ENCODE measurements around the gene KLK1. TPM values are rescaled to one million over a fixed set of nuclear protein-coding genes. Genes with fewer than 3 reads are reported as not detected.
A peak's percentile ranks its signal among the peaks of the same experiment; 100 is the strongest.

Gene KLK1
- total and polyA plus RNA-seq, 2 of the 13 experiments (the other 11 are each of a cell fraction or from before 2014, with no cell fraction given), result not detected

DNA sequence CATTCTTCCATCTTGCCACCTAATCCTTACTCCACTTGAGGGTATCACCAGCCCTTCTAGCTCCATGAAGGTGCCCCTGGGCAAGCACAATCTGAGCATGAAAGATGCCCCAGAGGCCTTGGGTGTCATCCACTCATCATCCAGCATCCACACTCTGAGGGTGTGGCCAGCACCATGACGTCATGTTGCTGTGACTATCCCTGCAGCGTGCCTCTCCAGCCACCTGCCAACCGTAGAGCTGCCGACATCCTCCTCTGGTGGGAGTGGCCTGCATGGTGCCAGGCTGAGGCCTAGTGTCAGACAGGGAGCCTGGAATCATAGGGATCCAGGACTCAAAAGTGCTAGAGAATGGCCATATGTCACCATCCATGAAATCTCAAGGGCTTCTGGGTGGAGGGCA lies 28.0 kb upstream of the KLK1 start:
- FAIRE-seq, result no peak
- in situ Hi-C loops (cut with HindIII; ENCODE audit: extremely low pct_ligation_motif_present, low pct_unique_long_range_greater_than_20kb), result no loop called here
- CTCF ChIA-PET (ENCODE audit: low intra/inter-chr PET ratio, low total read pairs), result no interaction called here

GRCh38 chr19:50850738-50851137 lies 27.2 kb upstream of the KLK1 start:
- H3K4me2 ChIP-seq (ENCODE audit: low read depth, low read length), result no peak overlapping the region
- DNase-seq (ENCODE audit: low spot score) (no peak), ATAC-seq (no peak), FAIRE-seq (no peak)
- no peaks in the 10 kb centered on the region for H3K79me2 ChIP-seq (ENCODE audit: insufficient read depth, low read length)
- POLR2A ChIA-PET, result no interaction called here
- no peak overlapping the region for H2AFZ ChIP-seq (ENCODE audit: low read length)
- no peak overlapping the region for H3K9ac ChIP-seq (ENCODE audit: insufficient read depth, low read depth, low read length)
- in situ Hi-C loops (cut with HindIII; ENCODE audit: extremely low pct_ligation_motif_present, low pct_unique_long_range_greater_than_20kb), result no loop called here
- no peak for TF ChIP-seq MZF1 (CRISPR knock-in tag; IDR thresholded peaks at IDR 0.05; ENCODE audit: borderline replicate concordance)
- intact Hi-C loops (cut with micrococcal nuclease; ENCODE audit: unreplicated experiment), result no loop called here
- H3K27ac ChIP-seq (ENCODE audit: extremely low read length, insufficient read depth, low read length), result no peak overlapping the region
- no peaks in the 10 kb centered on the region; a peak in 1 of 5 replicates for H3K27me3 ChIP-seq (ENCODE audit: control insufficient read depth in 1 of 2, insufficient read depth in 2 of 2, low read length in 2 of 2)
- 3% methylated on average over 3 of the region's 3 CpGs for WGBS (ENCODE audit: low lambda C conversion rate)
- H3K4me3 ChIP-seq (replicated peaks in 1 of 3; ENCODE audit: insufficient read depth in 1 of 3, low read depth in 2 of 3, low read length in 3 of 3), result no peak overlapping the region
- CTCF ChIA-PET (ENCODE audit: low intra/inter-chr PET ratio, low total read pairs), result no interaction called here
- H3K9me3 ChIP-seq (ENCODE audit: low read length), result no peaks in the 10 kb centered on the region
- no peaks in the 10 kb centered on the region for H3K36me3 ChIP-seq (replicated peaks in 1 of 2; ENCODE audit: control insufficient read depth in 1 of 2, insufficient read depth in 2 of 2, low read length in 2 of 2)
- no peaks in the 10 kb centered on the region for H3K4me1 ChIP-seq (ENCODE audit: insufficient read depth, low read length)
- H4K20me1 ChIP-seq (ENCODE audit: insufficient read depth, low read length), result no peaks in the 10 kb centered on the region
- BruUV-seq (replicated peaks), result no TSS peak

More for the DNA sequence above, 28.0 kb upstream of the KLK1 start:
- whole genome bisulfite sequencing (ENCODE audit: low lambda C conversion rate), result 61% methylated on average over 3 of the region's 4 CpGs
- H3K27ac ChIP-seq (ENCODE audit: extremely low read length, insufficient read depth, low read length), result no peak overlapping the region
- H3K4me1 ChIP-seq (ENCODE audit: insufficient read depth, low read length), result no peaks in the 10 kb centered on the region
- peak; percentile 97 for TF ChIP-seq ATF7 (IDR thresholded peaks at IDR 0.05)
- no peak for TF ChIP-seq ATF7 (CRISPR knock-in tag; IDR thresholded peaks at IDR 0.05)
- TF ChIP-seq WIZ (CRISPR knock-in tag; IDR thresholded peaks at IDR 0.05), result no peak
- TF ChIP-seq CREB1 (IDR thresholded peaks at IDR 0.05), result peak; percentile 92
- no peak for TF ChIP-seq CREB1 (CRISPR knock-in tag; IDR thresholded peaks at IDR 0.05)
- H3K36me3 ChIP-seq (replicated peaks in 1 of 2; ENCODE audit: control insufficient read depth in 1 of 2, insufficient read depth in 2 of 2, low read length in 2 of 2), result no peaks in the 10 kb centered on the region
- DNase-seq (ENCODE audit: low spot score), result no peak
- no TSS peak for BruUV-seq (replicated peaks)
- intact Hi-C loops (cut with micrococcal nuclease; ENCODE audit: unreplicated experiment), result no loop called here
- H3K27me3 ChIP-seq (ENCODE audit: control insufficient read depth in 1 of 2, insufficient read depth in 2 of 2, low read length in 2 of 2), result no peaks in the 10 kb centered on the region; a peak in 1 of 5 replicates
- no peaks in the 10 kb centered on the region for H3K79me2 ChIP-seq (ENCODE audit: insufficient read depth, low read length)
- no peak for ATAC-seq
- POLR2A ChIA-PET, result no interaction called here
- H4K20me1 ChIP-seq (ENCODE audit: insufficient read depth, low read length), result no peaks in the 10 kb centered on the region
- no peak overlapping the region for H2AFZ ChIP-seq (ENCODE audit: low read length)
- H3K9ac ChIP-seq (ENCODE audit: insufficient read depth, low read depth, low read length), result no peak overlapping the region
- H3K9me3 ChIP-seq (ENCODE audit: low read length), result no peaks in the 10 kb centered on the region
- no peak overlapping the region for H3K4me3 ChIP-seq (replicated peaks in 1 of 3; ENCODE audit: insufficient read depth in 1 of 3, low read depth in 2 of 3, low read length in 3 of 3)
- H3K4me2 ChIP-seq (ENCODE audit: low read depth, low read length), result no peak overlapping the region

Data from HepG2 (cell line).